Stimulated activated CD4-positive, alpha-beta T cell treated with anti-CD3 and anti-CD28 coated beads, Interleukin-4, amount 100 ng/mL, for 4 hours (primary cell): ENCODE measurements around the gene MSX2.
A peak's percentile ranks its signal among the peaks of the same experiment; 100 is the strongest.

Source experiments
- DNase-seq, 2 experiments: peaks; one replicate each; pipeline ENCODE4 v3.0.0-alpha.2; 2020

Gene MSX2

GRCh38 chr5:174724484-174725260 is at the start of gene MSX2:
MSX2 (plus strand) TSS chr5:174724582; CDS start chr5:174724660, 78 bp downstream.
- DNase-seq: peak in 1 of 2 experiments; percentile 17

- no peak for DNase-seq
Observed at GRCh38 chr5:174675110-174675509, 49.3 kb upstream of the MSX2 start.

GRCh38 chr5:174675916-174676315 is 48.5 kb upstream of the MSX2 start:
- DNase-seq: no peak

DNA sequence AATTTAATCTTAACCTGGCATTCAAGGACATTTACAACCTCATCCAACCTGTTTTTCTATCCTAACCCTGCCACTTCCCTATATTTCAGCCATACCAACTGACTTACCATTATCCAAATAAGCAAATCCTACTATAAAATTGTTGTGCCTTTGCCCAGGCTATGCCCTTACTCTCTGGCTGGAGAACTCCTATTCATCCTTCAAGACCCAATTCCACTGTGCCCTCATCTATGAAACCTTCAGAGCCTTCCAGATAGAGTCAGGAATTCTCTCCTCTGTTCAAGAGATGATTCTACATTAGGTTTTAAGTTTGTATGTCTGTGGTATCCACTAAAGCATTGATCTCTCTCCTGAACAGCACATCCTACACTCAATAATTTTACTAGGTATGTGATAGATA is 46.3 kb upstream of the MSX2 start:
- no peak for DNase-seq

- DNase-seq: no peak
Observed at GRCh38 chr5:174680901-174681565, 43.3 kb upstream of the MSX2 start.

GRCh38 chr5:174687503-174687902 is 36.9 kb upstream of the MSX2 start:
- no peak for DNase-seq

GRCh38 chr5:174688441-174689354 is 35.7 kb upstream of the MSX2 start:
- DNase-seq: no peak

- DNase-seq: no peak
Observed at GRCh38 chr5:174690271-174690670, 34.1 kb upstream of the MSX2 start.

DNA sequence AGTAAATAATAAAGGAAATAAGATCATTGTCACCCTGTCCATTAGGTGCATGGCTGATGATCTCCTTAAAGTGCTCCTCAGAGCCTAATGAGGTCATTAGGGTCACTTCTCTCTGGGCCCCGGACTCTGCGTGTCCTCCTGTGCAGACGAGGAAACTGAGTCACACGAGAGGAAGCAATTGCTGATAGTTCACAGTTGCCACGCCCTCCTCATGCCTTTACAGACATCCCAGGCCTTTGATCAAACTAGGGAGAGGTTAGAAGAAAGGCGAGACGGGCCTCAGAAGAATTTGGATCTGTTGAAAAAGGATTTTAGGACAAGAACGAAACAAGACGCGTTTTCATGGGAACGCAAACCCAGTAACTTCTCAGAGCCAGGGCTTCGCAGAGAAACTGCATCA is 32.0 kb upstream of the MSX2 start:
- DNase-seq: no peak

DNA sequence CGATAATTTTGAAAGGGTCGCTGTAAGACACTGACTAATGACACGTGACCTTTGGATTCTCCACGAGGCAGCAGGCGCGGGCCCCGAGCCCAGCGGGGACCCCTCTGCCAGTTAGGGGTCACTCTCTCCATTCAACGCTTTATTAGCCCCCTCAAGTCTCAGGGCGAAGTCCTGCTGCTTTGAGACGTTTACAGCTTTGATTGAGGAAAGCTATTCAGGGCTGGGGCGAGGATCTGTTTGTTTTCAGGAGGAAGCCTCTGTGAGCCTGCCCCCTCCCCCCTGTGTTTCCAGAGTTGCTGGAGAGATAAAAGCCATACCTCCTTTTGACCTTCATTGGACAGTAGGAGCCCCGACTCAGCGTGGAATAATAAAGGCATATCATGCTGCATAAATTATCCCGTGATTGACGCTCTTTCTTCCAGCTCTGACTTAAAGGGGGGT is 31.4 kb upstream of the MSX2 start:
- DNase-seq: no peak

GRCh38 chr5:174693697-174694385 is 30.5 kb upstream of the MSX2 start:
- no peak for DNase-seq

GRCh38 chr5:174694611-174695010 is 29.8 kb upstream of the MSX2 start:
- DNase-seq: no peak

- no peak for DNase-seq
Observed at GRCh38 chr5:174698156-174698555, 26.2 kb upstream of the MSX2 start.

DNA sequence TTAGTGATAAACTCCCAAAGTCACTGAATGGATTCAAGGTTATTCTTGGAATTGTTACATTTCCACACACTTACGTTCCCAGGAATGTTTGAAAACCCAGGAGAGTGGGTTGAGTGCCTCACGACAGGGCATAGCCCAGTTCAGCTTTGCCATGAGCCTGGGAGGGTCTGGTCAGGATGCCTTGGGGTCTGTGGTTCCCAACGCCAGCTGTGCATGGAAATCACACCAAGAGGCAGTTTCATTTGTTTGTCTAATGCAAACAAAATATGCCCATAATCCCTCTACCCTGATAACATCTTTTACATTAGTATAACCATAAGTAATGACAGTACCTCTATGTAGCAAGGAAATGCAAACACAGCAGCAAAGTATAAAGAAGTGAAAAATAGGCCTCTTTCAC is 25.3 kb upstream of the MSX2 start:
- no peak for DNase-seq

GRCh38 chr5:174706997-174707572 is 17.3 kb upstream of the MSX2 start:
- DNase-seq: no peak

DNA sequence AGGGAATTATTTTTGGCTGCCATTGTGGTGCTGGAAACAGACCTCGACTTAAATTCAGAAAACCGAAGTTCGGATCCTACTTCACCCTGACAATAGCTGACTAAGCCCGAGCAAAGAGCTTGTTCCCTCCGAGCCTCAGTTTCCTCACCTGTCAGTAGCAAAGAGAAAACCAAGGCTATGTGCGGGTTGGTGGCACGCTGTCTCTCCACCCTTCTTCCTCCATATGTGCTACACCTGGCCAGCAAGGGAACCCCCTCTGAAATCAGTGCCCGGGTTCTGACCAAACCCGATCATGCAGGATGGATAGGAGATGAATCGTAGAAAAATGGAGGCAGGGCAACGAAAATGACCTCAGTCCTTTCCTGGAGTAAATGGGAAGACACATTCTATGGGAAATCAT is 16.7 kb upstream of the MSX2 start:
- no peak for DNase-seq

GRCh38 chr5:174708476-174709207 is 15.7 kb upstream of the MSX2 start:
- DNase-seq: no peak

- no peak for DNase-seq
Observed at GRCh38 chr5:174714751-174715150, 9.6 kb upstream of the MSX2 start.

GRCh38 chr5:174715804-174716203 is 8.6 kb upstream of the MSX2 start:
- no peak for DNase-seq

GRCh38 chr5:174717826-174718455 is 6.4 kb upstream of the MSX2 start:
- no peak for DNase-seq
